Nephron (organoid): ENCODE results near the gene CARD14.
"Not testable (repeated sequence)": the region's sequence is repeated elsewhere in the genome, so short reads cannot be mapped to it uniquely, and the experiment has no call there.

Source experiments
- H3K27ac Mint-ChIP-seq, 3 experiments: 2 replicates each; pipeline ENCODE4 v1.8.0; 2020; ENCODE audit warnings: mixed read lengths in 3 of 3, mild to moderate bottlenecking in 2 of 3, moderate library complexity in 1 of 3
- H3K27me3 Mint-ChIP-seq: 2 replicates; pipeline ENCODE4 v1.8.0; 2021; ENCODE audit warnings: low read depth, mild to moderate bottlenecking, moderate library complexity, mixed read lengths
- H3K36me3 Mint-ChIP-seq: 2 replicates; pipeline ENCODE4 v1.8.0; 2020; ENCODE audit warnings: low read depth, mixed read lengths
- H3K4me1 Mint-ChIP-seq: 2 replicates; pipeline ENCODE4 v1.8.0; 2020; ENCODE audit warnings: mixed read lengths
- H3K4me3 Mint-ChIP-seq, 3 experiments: 2 replicates each; pipeline ENCODE4 v1.8.0; 2020; ENCODE audit warnings: mild to moderate bottlenecking in 3 of 3, mixed read lengths in 3 of 3, moderate library complexity in 2 of 3
- H3K9me3 Mint-ChIP-seq: 2 replicates; pipeline ENCODE4 v1.8.0; 2020; ENCODE audit warnings: mixed read lengths
- CTCF ChIP-seq, 3 experiments: fragments of 200-600 bp; sonication (generic); IDR thresholded peaks; one replicate each; pipeline ENCODE4 v1.5.0; 2021; ENCODE audit warnings: antibody characterized with exemption in 3 of 3; ENCODE audit not compliant: unreplicated experiment in 3 of 3

The CARD14 gene

GRCh38 chr17:80153004-80153403 is 16.8 kb upstream of the CARD14 start:
- H3K4me1 Mint-ChIP-seq: peaks cover 5% of the 10 kb centered on the region
- H3K9me3 Mint-ChIP-seq: peaks cover 6% of the 10 kb centered on the region
- no peaks in the 10 kb centered on the region for H3K36me3 Mint-ChIP-seq
- no peak overlapping the region for H3K27ac Mint-ChIP-seq
- H3K4me3 Mint-ChIP-seq: no peak overlapping the region
- no peak for TF ChIP-seq CTCF (IDR thresholded peaks at IDR 0.05; ENCODE audit: unreplicated experiment in 3 of 3)
- H3K27me3 Mint-ChIP-seq: no peaks in the 10 kb centered on the region

- H3K36me3 Mint-ChIP-seq: no peaks in the 10 kb centered on the region
- no peak for TF ChIP-seq CTCF (IDR thresholded peaks at IDR 0.05; ENCODE audit: unreplicated experiment in 3 of 3)
Measured at GRCh38 chr17:80154166-80154565, 15.7 kb upstream of the CARD14 start.

GRCh38 chr17:80155600-80155999 is 14.2 kb upstream of the CARD14 start:
- H3K4me3 Mint-ChIP-seq, H3K9me3 Mint-ChIP-seq, H3K36me3 Mint-ChIP-seq, H3K27ac Mint-ChIP-seq, H3K27me3 Mint-ChIP-seq: not testable (repeated sequence)
- peaks cover 19% of the 10 kb centered on the region for H3K4me1 Mint-ChIP-seq

More at GRCh38 chr17:80154166-80154565, 15.7 kb upstream of the CARD14 start:
- Mint-ChIP-seq H3K4me1 (peaks cover 6% of the 10 kb centered on the region), H3K27me3 (no peaks in the 10 kb centered on the region), H3K9me3 (peaks cover 6% of the 10 kb centered on the region), H3K27ac (no peak overlapping the region), H3K4me3 (no peak overlapping the region)

GRCh38 chr17:80158846-80159245 is 11.0 kb upstream of the CARD14 start:
- Mint-ChIP-seq H3K27me3 (no peaks in the 10 kb centered on the region), H3K27ac (peak overlapping the region in 1 of 3 experiments; percentile 12), H3K4me1 (peaks cover 20% of the 10 kb centered on the region), H3K4me3 (no peak overlapping the region), H3K36me3 (no peaks in the 10 kb centered on the region), H3K9me3 (peaks cover 6% of the 10 kb centered on the region)
- TF ChIP-seq CTCF (IDR thresholded peaks at IDR 0.05; ENCODE audit: unreplicated experiment in 3 of 3): no peak

GRCh38 chr17:80160536-80160935 is 9.3 kb upstream of the CARD14 start:
- peaks cover 20% of the 10 kb centered on the region for H3K4me1 Mint-ChIP-seq
- peak overlapping the region in 1 of 3 experiments; percentile 16 for H3K4me3 Mint-ChIP-seq
- H3K27me3 Mint-ChIP-seq: no peaks in the 10 kb centered on the region
- no peaks in the 10 kb centered on the region for H3K36me3 Mint-ChIP-seq
- H3K9me3 Mint-ChIP-seq: peaks cover 6% of the 10 kb centered on the region
- peak overlapping the region in 1 of 3 experiments; percentile 55 for H3K27ac Mint-ChIP-seq
- no peak for TF ChIP-seq CTCF (IDR thresholded peaks at IDR 0.05; ENCODE audit: unreplicated experiment in 3 of 3)

GRCh38 chr17:80163336-80163735 is 6.5 kb upstream of the CARD14 start:
- Mint-ChIP-seq H3K36me3 (no peaks in the 10 kb centered on the region), H3K4me3 (no peak overlapping the region), H3K9me3 (no peaks in the 10 kb centered on the region), H3K27me3 (peaks cover 3% of the 10 kb centered on the region), H3K27ac (no peak overlapping the region), H3K4me1 (peaks cover 25% of the 10 kb centered on the region)
- no peak for TF ChIP-seq CTCF (IDR thresholded peaks at IDR 0.05; ENCODE audit: unreplicated experiment in 3 of 3)
